GM19397 (cell line): Measurements from ENCODE around the gene CAPN10.
"Not testable (repeated sequence)": the region's sequence is repeated elsewhere in the genome, so short reads cannot be mapped to it uniquely, and the experiment has no call there.

Experiments
- ATAC-seq: cut with Tn5 transposase; IDR thresholded peaks from one replicate; pipeline ENCODE4 v1.9.1; 2021; ENCODE audit warnings: mild to moderate bottlenecking, moderate library complexity; ENCODE audit not compliant: unreplicated experiment

The CAPN10 gene

GRCh38 chr2:240563231-240563630 is 23.3 kb upstream of the CAPN10 start:
- not testable (repeated sequence) for ATAC-seq

DNA sequence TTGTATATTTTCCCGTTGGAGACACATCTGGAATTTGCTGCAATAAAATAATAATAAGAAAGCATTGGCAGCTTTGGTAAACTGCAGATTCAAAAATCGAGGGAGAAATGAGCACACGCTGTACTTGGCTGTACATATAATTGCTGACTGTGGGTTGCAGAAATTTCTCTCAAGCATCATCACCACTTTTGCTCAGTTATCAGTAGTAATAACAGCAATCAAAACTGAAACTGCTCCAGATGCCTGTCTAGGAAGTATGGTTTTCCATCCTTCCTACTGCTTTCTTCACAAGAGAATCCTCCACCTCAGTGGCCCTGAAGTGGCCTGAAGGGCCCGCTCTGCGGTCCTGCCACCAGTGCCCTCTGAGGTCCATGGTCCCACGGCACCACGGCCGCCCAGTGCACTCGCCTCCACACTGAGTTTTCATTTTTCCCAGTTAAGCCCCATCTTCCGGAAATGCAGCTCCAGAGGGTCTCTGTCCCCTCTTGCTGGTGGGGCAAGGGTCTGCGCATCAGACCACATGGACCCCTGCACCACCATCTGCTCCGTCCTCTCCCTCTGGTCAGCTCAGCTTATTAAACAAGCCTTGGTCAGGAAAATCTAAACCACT is 22.5 kb upstream of the CAPN10 start:
- ATAC-seq, result no peak

GRCh38 chr2:240564561-240565332 is 21.8 kb upstream of the CAPN10 start:
- ATAC-seq, result no peak

DNA sequence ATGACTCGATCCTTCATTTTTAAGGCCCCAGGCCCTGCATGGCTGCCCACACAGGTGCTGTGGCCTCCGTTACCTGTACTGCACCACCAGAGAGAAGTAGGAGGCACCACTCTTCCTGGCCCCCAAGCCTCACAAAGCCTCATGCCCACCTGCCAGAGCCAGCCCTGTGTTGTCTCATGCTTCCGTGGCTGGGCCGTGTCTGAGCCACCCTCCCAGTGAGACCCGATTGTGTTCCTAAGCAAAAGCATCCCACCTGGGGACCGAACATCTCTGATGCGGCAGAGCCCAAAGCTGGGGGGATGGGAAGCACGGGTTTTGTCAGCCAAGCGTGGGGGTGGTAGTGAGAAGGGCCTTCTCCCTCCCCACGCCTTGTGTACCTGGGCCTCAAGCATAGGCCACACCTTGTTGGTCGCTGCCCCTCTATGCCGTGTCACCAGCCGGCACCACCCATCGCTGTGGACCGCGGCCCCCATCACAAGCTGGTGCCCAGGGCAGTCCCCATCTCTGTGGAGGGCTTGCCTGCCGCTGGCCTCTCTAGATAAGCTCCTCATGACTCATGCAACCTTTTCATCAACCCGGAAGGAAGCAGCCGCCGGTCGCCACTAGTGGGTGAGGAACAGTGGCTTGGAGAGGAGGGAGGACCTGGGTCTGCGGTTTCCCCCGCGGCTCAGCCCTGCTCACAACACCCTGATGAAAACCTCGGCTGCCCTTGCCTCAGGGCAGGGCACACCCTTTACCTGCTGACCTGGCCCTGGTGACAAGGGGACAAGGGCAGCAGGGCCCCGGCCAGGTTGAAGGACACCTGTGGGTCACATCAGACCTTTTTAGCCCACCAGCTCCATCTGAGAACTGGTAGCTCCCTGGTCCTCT is 21.0 kb upstream of the CAPN10 start:
- ATAC-seq, result peak; percentile 24

GRCh38 chr2:240566203-240567136 is 20.1 kb upstream of the CAPN10 start:
- peak; percentile 42 for ATAC-seq

- ATAC-seq, result no peak
These were observed 19.2 kb upstream of the CAPN10 start for GRCh38 chr2:240567137-240567871.

GRCh38 chr2:240567872-240568677 is 18.5 kb upstream of the CAPN10 start, which contains the start of gene RNPEPL1:
Gene RNPEPL1, plus strand, starts transcription at chr2:240568484. Its CDS starts 103 bp downstream, at chr2:240568587.
- ATAC-seq, result peak; percentile 35

DNA sequence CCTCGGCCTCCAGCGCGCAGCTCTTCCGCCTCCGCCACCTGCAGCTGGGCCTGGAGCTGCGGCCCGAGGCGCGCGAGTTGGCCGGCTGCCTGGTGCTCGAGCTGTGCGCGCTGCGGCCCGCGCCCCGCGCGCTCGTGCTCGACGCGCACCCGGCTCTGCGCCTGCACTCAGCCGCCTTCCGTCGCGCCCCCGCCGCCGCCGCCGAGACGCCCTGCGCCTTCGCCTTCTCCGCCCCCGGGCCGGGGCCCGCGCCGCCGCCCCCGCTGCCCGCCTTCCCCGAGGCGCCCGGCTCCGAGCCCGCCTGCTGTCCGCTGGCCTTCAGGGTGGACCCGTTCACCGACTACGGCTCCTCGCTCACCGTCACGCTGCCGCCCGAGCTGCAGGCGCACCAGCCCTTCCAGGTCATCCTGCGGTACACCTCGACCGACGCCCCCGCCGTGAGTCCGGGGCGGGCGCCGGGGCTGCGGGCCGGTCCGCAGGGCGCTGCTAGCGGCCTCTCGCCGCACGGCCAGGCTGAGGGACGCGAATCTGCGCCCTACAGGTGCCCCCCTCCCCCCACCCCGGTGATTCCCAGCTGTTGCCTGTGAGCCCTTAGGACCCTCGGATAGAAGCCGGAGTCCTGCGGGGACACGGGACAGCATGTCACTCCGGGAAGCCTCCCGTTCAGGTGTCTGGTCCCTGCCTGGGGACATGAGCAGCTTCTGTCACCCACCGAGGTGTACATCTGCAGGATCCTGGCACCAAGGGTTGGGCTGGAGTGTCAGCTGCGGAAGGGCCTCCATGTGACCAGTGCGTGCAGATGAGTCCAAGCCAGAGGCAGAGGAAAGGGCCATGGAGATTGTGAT is 17.6 kb upstream of the CAPN10 start:
- peak; percentile 18 for ATAC-seq

GRCh38 chr2:240569523-240569997 is 17.0 kb upstream of the CAPN10 start:
- ATAC-seq, result no peak

DNA sequence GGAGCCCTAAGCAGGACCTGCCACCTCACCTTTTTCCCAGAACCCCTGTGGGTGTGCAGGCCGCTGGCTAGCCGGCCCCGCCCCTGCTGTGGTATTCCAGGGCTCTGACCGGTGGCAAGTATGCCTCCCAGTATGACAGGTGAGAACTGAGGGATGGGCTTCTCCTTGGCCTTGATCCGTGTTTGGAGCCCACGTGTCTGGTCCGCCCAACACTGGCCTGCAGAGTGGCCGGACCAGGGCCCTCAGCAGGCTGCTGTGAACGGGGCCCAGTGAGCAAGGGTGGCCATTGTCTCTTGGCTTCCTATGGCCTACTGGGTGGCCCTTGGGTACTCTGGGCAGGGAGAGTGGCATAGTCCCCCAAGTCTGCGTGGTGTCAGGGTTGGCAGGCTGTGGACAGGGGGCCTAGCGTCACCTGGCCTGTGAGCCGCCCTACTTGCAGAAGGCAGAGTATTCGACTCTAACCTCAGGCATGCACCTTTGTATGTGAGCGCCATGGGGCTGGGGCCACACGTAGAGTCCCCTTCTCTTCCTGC is 16.5 kb upstream of the CAPN10 start:
- no peak for ATAC-seq

DNA sequence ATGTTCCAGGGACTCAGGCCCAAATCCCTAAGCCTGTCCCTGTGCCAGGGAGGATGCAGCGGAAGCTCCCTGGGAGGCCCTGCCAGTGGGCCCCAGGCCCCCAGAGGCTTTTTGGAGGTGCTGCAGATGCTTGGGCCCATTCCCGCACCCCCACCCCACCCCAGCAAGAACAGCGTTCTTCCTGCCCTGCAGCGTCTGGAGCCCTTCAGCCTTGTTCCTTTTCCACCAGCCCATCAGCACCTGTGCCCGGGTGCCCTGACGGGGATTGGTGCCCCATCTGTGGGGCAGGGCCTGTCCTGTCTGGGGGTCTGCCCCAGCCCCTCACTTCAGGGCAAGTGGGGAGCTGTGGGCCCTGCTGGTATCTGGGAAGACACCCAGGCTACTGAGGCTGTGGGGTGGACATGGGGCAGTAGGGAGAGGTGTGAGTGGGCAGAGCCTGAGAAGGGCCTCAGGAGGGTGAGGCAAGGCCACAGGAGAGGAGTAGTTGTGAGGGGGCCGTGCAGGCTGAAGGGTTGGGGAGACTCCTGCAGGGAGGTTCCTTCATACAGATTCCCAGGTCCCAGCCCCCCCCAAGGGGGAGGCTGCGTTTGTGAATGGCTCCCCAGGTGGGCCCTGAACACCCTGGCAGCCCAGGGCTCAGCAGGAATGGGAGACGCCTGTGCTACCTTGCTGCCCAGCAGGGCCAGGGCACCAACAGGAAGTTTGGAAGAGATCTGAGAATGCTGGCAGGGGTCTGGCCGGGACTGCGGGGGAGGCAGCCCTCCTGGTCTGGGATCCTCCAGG is 15.8 kb upstream of the CAPN10 start:
- no peak for ATAC-seq

DNA sequence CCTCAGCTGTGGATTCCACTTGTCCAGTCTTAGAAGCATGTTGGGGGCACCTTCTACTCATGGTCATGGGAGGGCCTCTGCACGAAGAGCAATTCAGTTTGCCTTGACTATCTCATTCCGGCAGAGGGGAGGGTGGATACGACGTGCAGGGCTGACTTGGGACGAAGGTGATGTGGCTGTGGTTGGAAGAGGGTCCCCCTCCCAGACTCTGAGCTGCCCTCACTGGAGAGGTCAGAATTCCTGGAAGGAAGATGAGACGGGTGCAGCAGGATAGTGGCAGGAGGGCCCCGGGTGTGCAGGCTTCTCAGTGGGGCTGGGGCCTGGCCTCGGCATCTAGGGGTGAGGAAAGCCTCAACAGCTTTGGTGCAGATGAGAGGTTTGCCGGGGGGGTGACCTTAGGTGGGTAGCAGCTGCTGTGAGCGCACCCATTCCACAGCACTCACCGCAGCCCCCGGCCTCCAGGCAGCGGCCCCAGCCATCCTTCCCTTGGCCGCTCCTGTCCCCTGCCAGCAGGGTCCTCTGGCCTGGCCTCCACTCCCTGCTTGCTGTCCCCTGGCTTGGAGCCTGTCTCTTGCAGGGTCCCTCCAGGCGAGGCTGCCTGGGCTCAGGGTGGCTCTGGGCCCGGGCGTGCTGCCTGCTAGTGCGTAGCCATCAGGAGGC is 15.1 kb upstream of the CAPN10 start:
- no peak for ATAC-seq

DNA sequence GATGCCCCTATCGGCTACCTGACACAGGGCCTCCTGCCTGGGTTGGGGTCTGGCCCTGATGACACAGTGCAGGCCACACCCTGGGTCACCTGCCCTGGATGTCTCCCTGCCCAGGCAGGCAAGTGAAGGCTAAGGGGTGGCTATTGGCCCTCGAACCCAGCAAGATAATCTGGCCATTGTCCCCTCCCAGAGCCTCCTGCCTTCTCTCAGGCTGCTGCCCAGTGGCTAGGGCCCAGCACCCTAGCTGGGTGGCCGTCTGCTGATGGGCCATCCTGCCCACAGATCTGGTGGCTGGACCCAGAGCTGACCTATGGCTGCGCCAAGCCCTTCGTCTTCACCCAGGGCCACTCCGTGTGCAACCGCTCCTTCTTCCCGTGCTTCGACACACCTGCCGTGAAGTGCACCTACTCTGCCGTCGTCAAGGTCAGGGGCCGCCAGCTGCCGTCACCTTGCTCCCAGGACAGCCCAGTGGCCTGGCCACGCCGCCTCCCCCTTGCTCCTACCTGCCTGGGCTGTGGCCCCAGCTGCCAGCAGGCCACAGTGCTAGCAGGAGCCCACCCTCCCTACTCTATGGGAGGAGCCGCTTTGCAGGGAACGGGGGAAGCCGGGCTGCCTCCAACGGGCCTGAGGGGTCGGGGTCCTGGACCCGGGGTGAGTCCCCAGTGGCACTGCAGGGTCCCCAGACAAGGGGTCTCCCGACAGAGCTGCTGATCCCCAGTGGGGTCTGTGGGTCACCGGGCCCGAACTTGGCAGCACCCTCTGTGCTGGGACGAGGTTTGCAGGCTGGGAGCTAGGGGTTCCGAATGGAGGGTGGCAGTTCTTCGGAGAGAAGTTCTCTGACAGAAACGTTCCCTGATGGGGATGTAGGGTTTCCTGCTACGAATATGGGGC is 14.1 kb upstream of the CAPN10 start:
- no peak for ATAC-seq

GRCh38 chr2:240573071-240573515 is 13.4 kb upstream of the CAPN10 start:
- no peak for ATAC-seq
